Liver (tissue), 3 donors: ENCODE data around the gene AKIRIN1.

ENCODE experiments used
- ATF3 ChIP-seq: IDR thresholded peaks from 2 replicates; pipeline ENCODE4 v1.6.1; 2016; ENCODE audit warnings: antibody characterized with exemption
- CTCF ChIP-seq: fragments of 150-350 bp; IDR thresholded peaks from 2 replicates; pipeline ENCODE4 v1.5.1; 2017; ENCODE audit warnings: improper control_type of control experiment, low read depth, low read length; ENCODE audit not compliant: missing input control
- EGR1 ChIP-seq, 2 donors: IDR thresholded peaks; 2 replicates each; pipeline ENCODE4 v1.6.1; 2016 to 2018; ENCODE audit warnings: antibody characterized with exemption in 2 of 2, low read depth in 2 of 2
- FOXA1 ChIP-seq: IDR thresholded peaks from 2 replicates; pipeline ENCODE4 v1.6.1; 2016; ENCODE audit warnings: antibody characterized with exemption
- GABPA ChIP-seq, 2 donors: IDR thresholded peaks in 1 of 2; conservative IDR thresholded peaks in 1 of 2; 2 replicates each; pipeline ENCODE4 v1.6.1; 2016; ENCODE audit warnings: antibody characterized with exemption in 2 of 2, mild to moderate bottlenecking in 1 of 2, moderate library complexity in 1 of 2
- HNF4G ChIP-seq: IDR thresholded peaks from 2 replicates; pipeline ENCODE4 v1.6.1; 2016; ENCODE audit warnings: antibody characterized with exemption
- JUND ChIP-seq, 2 donors: IDR thresholded peaks; 2 replicates each; pipeline ENCODE4 v1.6.1; 2016; ENCODE audit warnings: antibody characterized with exemption in 2 of 2
- RAD21 ChIP-seq, 2 donors: IDR thresholded peaks; 2 replicates each; pipeline ENCODE4 v1.6.1; 2016; ENCODE audit warnings: antibody characterized with exemption in 2 of 2, mild to moderate bottlenecking in 2 of 2
- RXRA ChIP-seq, 2 donors: IDR thresholded peaks; 2 replicates each; pipeline ENCODE4 v1.6.1; 2017 to 2018; ENCODE audit warnings: antibody characterized with exemption in 2 of 2, mild to moderate bottlenecking in 1 of 2
- SP1 ChIP-seq: IDR thresholded peaks from 2 replicates; pipeline ENCODE4 v1.6.1; 2018; ENCODE audit warnings: antibody characterized with exemption, mild to moderate bottlenecking
- TAF1 ChIP-seq: conservative IDR thresholded peaks from 2 replicates; pipeline ENCODE4 v1.6.1; 2016; ENCODE audit warnings: antibody characterized with exemption, mild to moderate bottlenecking
- TF ChIP-seq, protein P1 (sequence below): IDR thresholded peaks from 2 replicates; pipeline ENCODE4 v1.6.1; 2016; ENCODE audit warnings: antibody characterized with exemption, mild to moderate bottlenecking
- TF ChIP-seq, protein P2 (sequence below): IDR thresholded peaks from 2 replicates; pipeline ENCODE4 v1.6.1; 2016; ENCODE audit warnings: antibody characterized with exemption
- TF ChIP-seq, protein P3 (sequence below): IDR thresholded peaks from 2 replicates; pipeline ENCODE4 v1.6.1; 2016; ENCODE audit warnings: antibody characterized with exemption
- donor health status: healthy.
- donor health status: healthy.

DNA sequence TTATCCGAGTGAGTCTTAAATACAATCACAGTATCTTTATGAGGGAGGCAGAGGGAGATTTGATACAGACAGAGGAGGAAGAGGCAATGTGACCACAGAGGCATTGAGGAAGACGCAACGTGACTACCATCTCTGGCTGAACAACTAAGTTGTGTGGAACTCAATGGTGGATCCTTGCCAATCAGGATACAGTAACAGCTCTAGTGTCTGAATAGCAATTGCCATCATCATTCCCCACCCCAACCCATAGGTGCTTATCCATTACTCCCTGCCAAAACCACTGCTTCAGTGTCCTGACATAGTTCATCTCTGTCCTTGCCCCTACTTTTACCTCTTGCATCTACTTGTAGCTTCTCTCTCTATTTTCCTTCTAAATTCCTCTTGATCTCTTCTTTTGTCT is 29.0 kb upstream of the AKIRIN1 start:
- TF ChIP-seq, protein P1, sequence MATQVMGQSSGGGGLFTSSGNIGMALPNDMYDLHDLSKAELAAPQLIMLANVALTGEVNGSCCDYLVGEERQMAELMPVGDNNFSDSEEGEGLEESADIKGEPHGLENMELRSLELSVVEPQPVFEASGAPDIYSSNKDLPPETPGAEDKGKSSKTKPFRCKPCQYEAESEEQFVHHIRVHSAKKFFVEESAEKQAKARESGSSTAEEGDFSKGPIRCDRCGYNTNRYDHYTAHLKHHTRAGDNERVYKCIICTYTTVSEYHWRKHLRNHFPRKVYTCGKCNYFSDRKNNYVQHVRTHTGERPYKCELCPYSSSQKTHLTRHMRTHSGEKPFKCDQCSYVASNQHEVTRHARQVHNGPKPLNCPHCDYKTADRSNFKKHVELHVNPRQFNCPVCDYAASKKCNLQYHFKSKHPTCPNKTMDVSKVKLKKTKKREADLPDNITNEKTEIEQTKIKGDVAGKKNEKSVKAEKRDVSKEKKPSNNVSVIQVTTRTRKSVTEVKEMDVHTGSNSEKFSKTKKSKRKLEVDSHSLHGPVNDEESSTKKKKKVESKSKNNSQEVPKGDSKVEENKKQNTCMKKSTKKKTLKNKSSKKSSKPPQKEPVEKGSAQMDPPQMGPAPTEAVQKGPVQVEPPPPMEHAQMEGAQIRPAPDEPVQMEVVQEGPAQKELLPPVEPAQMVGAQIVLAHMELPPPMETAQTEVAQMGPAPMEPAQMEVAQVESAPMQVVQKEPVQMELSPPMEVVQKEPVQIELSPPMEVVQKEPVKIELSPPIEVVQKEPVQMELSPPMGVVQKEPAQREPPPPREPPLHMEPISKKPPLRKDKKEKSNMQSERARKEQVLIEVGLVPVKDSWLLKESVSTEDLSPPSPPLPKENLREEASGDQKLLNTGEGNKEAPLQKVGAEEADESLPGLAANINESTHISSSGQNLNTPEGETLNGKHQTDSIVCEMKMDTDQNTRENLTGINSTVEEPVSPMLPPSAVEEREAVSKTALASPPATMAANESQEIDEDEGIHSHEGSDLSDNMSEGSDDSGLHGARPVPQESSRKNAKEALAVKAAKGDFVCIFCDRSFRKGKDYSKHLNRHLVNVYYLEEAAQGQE = no peak
- no peak for TF ChIP-seq CTCF
- TF ChIP-seq RXRA (IDR thresholded peaks at IDR 0.05) = no peak
- TF ChIP-seq, protein P2, sequence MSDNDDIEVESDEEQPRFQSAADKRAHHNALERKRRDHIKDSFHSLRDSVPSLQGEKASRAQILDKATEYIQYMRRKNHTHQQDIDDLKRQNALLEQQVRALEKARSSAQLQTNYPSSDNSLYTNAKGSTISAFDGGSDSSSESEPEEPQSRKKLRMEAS = no peak
- no peak for TF ChIP-seq SP1
- TF ChIP-seq JUND (IDR thresholded peaks at IDR 0.05) = no peak
- TF ChIP-seq RAD21 (IDR thresholded peaks at IDR 0.05) = no peak
- no peak for TF ChIP-seq EGR1 (IDR thresholded peaks at IDR 0.05; ENCODE audit: low read depth in 2 of 2)
- no peak for TF ChIP-seq FOXA1
- no peak for TF ChIP-seq GABPA (IDR thresholded peaks at IDR 0.05 in 1 of 2, conservative IDR thresholded peaks at IDR 0.05 in 1 of 2)
- TF ChIP-seq, protein P3, sequence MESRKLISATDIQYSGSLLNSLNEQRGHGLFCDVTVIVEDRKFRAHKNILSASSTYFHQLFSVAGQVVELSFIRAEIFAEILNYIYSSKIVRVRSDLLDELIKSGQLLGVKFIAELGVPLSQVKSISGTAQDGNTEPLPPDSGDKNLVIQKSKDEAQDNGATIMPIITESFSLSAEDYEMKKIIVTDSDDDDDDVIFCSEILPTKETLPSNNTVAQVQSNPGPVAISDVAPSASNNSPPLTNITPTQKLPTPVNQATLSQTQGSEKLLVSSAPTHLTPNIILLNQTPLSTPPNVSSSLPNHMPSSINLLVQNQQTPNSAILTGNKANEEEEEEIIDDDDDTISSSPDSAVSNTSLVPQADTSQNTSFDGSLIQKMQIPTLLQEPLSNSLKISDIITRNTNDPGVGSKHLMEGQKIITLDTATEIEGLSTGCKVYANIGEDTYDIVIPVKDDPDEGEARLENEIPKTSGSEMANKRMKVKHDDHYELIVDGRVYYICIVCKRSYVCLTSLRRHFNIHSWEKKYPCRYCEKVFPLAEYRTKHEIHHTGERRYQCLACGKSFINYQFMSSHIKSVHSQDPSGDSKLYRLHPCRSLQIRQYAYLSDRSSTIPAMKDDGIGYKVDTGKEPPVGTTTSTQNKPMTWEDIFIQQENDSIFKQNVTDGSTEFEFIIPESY = no peak
- TF ChIP-seq TAF1 = no peak
- no peak for TF ChIP-seq HNF4G
- no peak for TF ChIP-seq ATF3
